Activated CD4-positive, alpha-beta T cell treated with anti-CD3 and anti-CD28 coated beads, Interleukin-2, amount 50 U/mL, for 48 hours (primary cell): Measurements from ENCODE around the gene KIAA1614.

Experiments used
- DNase-seq, 2 experiments: peaks; one replicate each; pipeline ENCODE4 v3.0.0-alpha.2; 2020

The KIAA1614 gene

GRCh38 chr1:180909005-180909414 lies 3.7 kb upstream of the KIAA1614 start:
- no peak for DNase-seq

GRCh38 chr1:180909462-180909976 lies 3.2 kb upstream of the KIAA1614 start:
- DNase-seq = no peak

- DNase-seq = no peak
Observed at GRCh38 chr1:180911640-180912191, 981 bp upstream of the KIAA1614 start.

GRCh38 chr1:180912211-180912800 lies 391 bp upstream of the KIAA1614 start:
- no peak for DNase-seq

GRCh38 chr1:180915426-180915965 lies 2.8 kb downstream of the KIAA1614 start:
- no peak for DNase-seq

GRCh38 chr1:180916012-180916770 lies 3.5 kb downstream of the KIAA1614 start:
- no peak for DNase-seq

GRCh38 chr1:180916771-180917170 lies 4.1 kb downstream of the KIAA1614 start:
- DNase-seq = no peak

- DNase-seq = no peak
Observed at GRCh38 chr1:180917306-180918065, 4.8 kb downstream of the KIAA1614 start.

GRCh38 chr1:180918519-180918918 lies 5.8 kb downstream of the KIAA1614 start:
- no peak for DNase-seq

- no peak for DNase-seq
Observed at GRCh38 chr1:180919183-180919700, 6.5 kb downstream of the KIAA1614 start.

GRCh38 chr1:180920193-180920592 lies 7.5 kb downstream of the KIAA1614 start:
- DNase-seq = no peak

- DNase-seq = no peak
Observed at GRCh38 chr1:180920702-180921101, 8.0 kb downstream of the KIAA1614 start.

- DNase-seq = no peak
Observed at GRCh38 chr1:180921386-180921785, 8.7 kb downstream of the KIAA1614 start.

- DNase-seq = no peak
Observed at GRCh38 chr1:180921891-180922630, 9.4 kb downstream of the KIAA1614 start.

GRCh38 chr1:180922631-180923015 lies 9.9 kb downstream of the KIAA1614 start:
- no peak for DNase-seq

- no peak for DNase-seq
Observed at GRCh38 chr1:180923021-180923841, 10.5 kb downstream of the KIAA1614 start.

- no peak for DNase-seq
Observed at GRCh38 chr1:180923887-180924286, 11.2 kb downstream of the KIAA1614 start.

- no peak for DNase-seq
Observed at GRCh38 chr1:180924939-180925338, 12.2 kb downstream of the KIAA1614 start.

- no peak for DNase-seq
Observed at GRCh38 chr1:180925471-180926051, 12.9 kb downstream of the KIAA1614 start.

GRCh38 chr1:180926164-180926981 lies 13.7 kb downstream of the KIAA1614 start:
- no peak for DNase-seq
